Right hindlimb (tissue), 1 donor: ENCODE data around the gene MARVELD3.
"Not testable (repeated sequence)": the region's sequence is repeated elsewhere in the genome, so short reads cannot be mapped to it uniquely, and the experiment has no call there.

Experiments
- DNase-seq: peaks from one replicate; pipeline ENCODE4 v3.0.0-alpha.2; 2018

The MARVELD3 gene

GRCh38 chr16:71672803-71673581 lies 47.0 kb downstream of the MARVELD3 start:
- DNase-seq = no peak

GRCh38 chr16:71673582-71673973 lies 47.6 kb downstream of the MARVELD3 start:
- no peak for DNase-seq

- DNase-seq = no peak
These were observed 48.2 kb downstream of the MARVELD3 start for GRCh38 chr16:71674229-71674628.

GRCh38 chr16:71675380-71675779 lies 49.4 kb downstream of the MARVELD3 start:
- DNase-seq = no peak

GRCh38 chr16:71676236-71676635 lies 50.3 kb downstream of the MARVELD3 start:
- DNase-seq = no peak

GRCh38 chr16:71681360-71681759 lies 55.4 kb downstream of the MARVELD3 start:
- no peak for DNase-seq

GRCh38 chr16:71684280-71684679 lies 58.3 kb downstream of the MARVELD3 start:
- DNase-seq = not testable (repeated sequence)
